Measurements from ENCODE around the gene UBE2H.
"Not testable (repeated sequence)": the region's sequence is repeated elsewhere in the genome, so short reads cannot be mapped to it uniquely, and the experiment has no call there.

GRCh38 chr7:129960204-129960475, 7.4 kb upstream of the UBE2H start:
- TF ChIP-seq CTCF (IDR thresholded peaks at IDR 0.05); EZH2 (IDR thresholded peaks at IDR 0.05; ENCODE audit: borderline replicate concordance, insufficient read depth, low read depth, low read length, poor library complexity, severe bottlenecking): not testable (repeated sequence)
